Mesenchymal stem cell (in vitro differentiated cells and primary cell): Measurements from ENCODE around the gene LEMD2.
A peak's percentile ranks its signal among the peaks of the same experiment; 100 is the strongest.

Source experiments
- DNase-seq: peaks from one replicate; pipeline ENCODE4 v3.0.0-alpha.2; 2013
- H2AFZ ChIP-seq: one replicate; pipeline ENCODE4 v1.6.1; 2013; ENCODE audit warnings: low read depth, mild to moderate bottlenecking, control low read depth, inconsistent platforms, low read length, moderate library complexity
- H2AK5ac ChIP-seq: 2 replicates; pipeline ENCODE4 v1.6.1; 2013; ENCODE audit warnings: low read length, moderate library complexity, mild to moderate bottlenecking, inconsistent platforms; ENCODE audit not compliant: severe bottlenecking
- H2BK120ac ChIP-seq: one replicate; pipeline ENCODE4 v1.6.1; 2013; ENCODE audit warnings: low read depth, mild to moderate bottlenecking, inconsistent platforms, low read length, moderate library complexity
- H2BK12ac ChIP-seq, 2 experiments: one replicate each; pipeline ENCODE4 v1.6.1; 2013; ENCODE audit warnings: inconsistent platforms in 2 of 2, low read length in 2 of 2, mild to moderate bottlenecking in 2 of 2, moderate library complexity in 2 of 2, control low read depth in 1 of 2
- H2BK15ac ChIP-seq: one replicate; pipeline ENCODE4 v1.6.1; 2013; ENCODE audit warnings: mild to moderate bottlenecking, low read depth, inconsistent platforms; ENCODE audit not compliant: poor library complexity, severe bottlenecking
- H2BK5ac ChIP-seq: 2 replicates; pipeline ENCODE4 v1.6.1; 2013; ENCODE audit warnings: low read depth, mild to moderate bottlenecking, low read length, control low read depth, inconsistent platforms; ENCODE audit not compliant: poor library complexity, severe bottlenecking
- H3K14ac ChIP-seq, 2 experiments: one replicate each; pipeline ENCODE4 v1.6.1; 2013; ENCODE audit warnings: inconsistent platforms in 2 of 2, low read length in 2 of 2, control low read depth in 1 of 2, mild to moderate bottlenecking in 1 of 2, moderate library complexity in 1 of 2
- H3K18ac ChIP-seq, 2 experiments: one replicate each; pipeline ENCODE4 v1.6.1; 2013; ENCODE audit warnings: inconsistent platforms in 2 of 2, low read length in 2 of 2, control low read depth in 1 of 2, low read depth in 1 of 2, mild to moderate bottlenecking in 1 of 2
- H3K23ac ChIP-seq, 2 experiments: one replicate each; pipeline ENCODE4 v1.6.1; 2013; ENCODE audit warnings: inconsistent platforms in 2 of 2, low read length in 2 of 2, mild to moderate bottlenecking in 2 of 2, moderate library complexity in 2 of 2, control low read depth in 1 of 2
- H3K27ac ChIP-seq: 2 replicates; pipeline ENCODE4 v1.5.1; 2013; ENCODE audit warnings: mild to moderate bottlenecking, moderate library complexity, low read length, control low read depth, inconsistent platforms; ENCODE audit not compliant: poor library complexity, severe bottlenecking
- H3K27me3 ChIP-seq, 2 experiments: 2 replicates each; pipeline versions ENCODE4 v1.6.1 to v1.7.0; 2013; ENCODE audit warnings: low read length in 2 of 2, mild to moderate bottlenecking in 2 of 2, moderate library complexity in 2 of 2, control low read depth in 1 of 2, inconsistent platforms in 1 of 2; ENCODE audit not compliant: control insufficient read depth in 1 of 2, insufficient read depth in 1 of 2
- H3K36me3 ChIP-seq, 2 experiments: 2 replicates each; pipeline versions ENCODE4 v1.6.1 to v1.7.0; 2013; ENCODE audit warnings: low read length in 2 of 2, control low read depth in 1 of 2, inconsistent platforms in 1 of 2, low read depth in 1 of 2, mild to moderate bottlenecking in 1 of 2; ENCODE audit not compliant: insufficient read depth in 2 of 2, control insufficient read depth in 1 of 2
- H3K4ac ChIP-seq, 2 experiments: one replicate each; pipeline ENCODE4 v1.6.1; 2013; ENCODE audit warnings: inconsistent platforms in 2 of 2, low read length in 2 of 2, mild to moderate bottlenecking in 2 of 2, moderate library complexity in 2 of 2, control low read depth in 1 of 2, low read depth in 1 of 2
- H3K4me1 ChIP-seq: 2 replicates; pipeline ENCODE4 v1.6.1; 2013; ENCODE audit warnings: low read depth, low read length, control low read depth; ENCODE audit not compliant: control insufficient read depth, insufficient read depth
- H3K4me2 ChIP-seq: 2 replicates; pipeline ENCODE4 v1.6.1; 2013; ENCODE audit warnings: low read length, mild to moderate bottlenecking, inconsistent platforms; ENCODE audit not compliant: poor library complexity, severe bottlenecking
- H3K4me3 ChIP-seq, 2 experiments: 2 replicates each; pipeline versions ENCODE4 v1.5.1 to v1.7.0; 2013; ENCODE audit warnings: low read length in 2 of 2, mild to moderate bottlenecking in 2 of 2, control low read depth in 1 of 2, low read depth in 1 of 2; ENCODE audit not compliant: insufficient read depth in 1 of 2
- H3K79me1 ChIP-seq: replicated peaks from 2 replicates; pipeline ENCODE4 v1.6.1; 2013; ENCODE audit warnings: mild to moderate bottlenecking, control low read depth, low read length, inconsistent platforms; ENCODE audit not compliant: poor library complexity, severe bottlenecking
- H3K9ac ChIP-seq: 2 replicates; pipeline ENCODE4 v1.7.0; 2013; ENCODE audit warnings: mild to moderate bottlenecking, low read length, moderate library complexity
- H3K9me3 ChIP-seq: 2 replicates; pipeline ENCODE4 v1.7.0; 2013; ENCODE audit warnings: mild to moderate bottlenecking, low read length; ENCODE audit not compliant: control insufficient read depth
- H4K8ac ChIP-seq: one replicate; pipeline ENCODE4 v1.6.1; 2013; ENCODE audit warnings: inconsistent platforms, mild to moderate bottlenecking, low read length, moderate library complexity
- H4K91ac ChIP-seq: one replicate; pipeline ENCODE4 v1.6.1; 2013; ENCODE audit warnings: mild to moderate bottlenecking, low read length, inconsistent platforms
- WGBS: methylation state at CpG from one replicate; pipeline ENCODE4 v1.1.7; 2013; ENCODE audit warnings: mixed read lengths; 5-methylcytosine and 5-hydroxymethylcytosine counted together

Gene LEMD2

GRCh38 chr6:33776764-33777163, 12.2 kb downstream of the LEMD2 start:
- Histone ChIP-seq H3K14ac (no peak overlapping the region), H3K9me3 (no peaks in the 10 kb centered on the region), H3K4me2 (no peak overlapping the region), H3K4ac (no peak overlapping the region), H2BK15ac (no peak overlapping the region), H3K4me1 (peaks cover 56% of the 10 kb centered on the region), H3K27me3 (no peaks in the 10 kb centered on the region), H2AFZ (no peak overlapping the region), H3K79me1 (peaks cover 26% of the 10 kb centered on the region), H3K27ac (no peak overlapping the region), H2AK5ac (peak overlapping the region; percentile 6), H3K9ac (no peak overlapping the region), H4K91ac (peak overlapping the region; percentile 16), H3K36me3 (peaks cover 80 to 95% of the 10 kb centered on the region in 2 experiments), H2BK120ac (no peak overlapping the region), H3K18ac (no peak overlapping the region), H2BK12ac (no peak overlapping the region), H3K4me3 (no peak overlapping the region), H3K23ac (no peak overlapping the region), H2BK5ac (no peak overlapping the region), H4K8ac (no peak overlapping the region)
- WGBS, result 90% methylated on average over 13 of the region's 13 CpGs
- no peak for DNase-seq

GRCh38 chr6:33776186-33776585, 12.7 kb downstream of the LEMD2 start:
- no peaks in the 10 kb centered on the region for H3K27me3 ChIP-seq
- no peak overlapping the region for H3K23ac ChIP-seq
- H3K4me2 ChIP-seq, result no peak overlapping the region
- H3K9ac ChIP-seq, result no peak overlapping the region
- H3K4ac ChIP-seq, result no peak overlapping the region
- H2AK5ac ChIP-seq, result peak overlapping the region; percentile 6
- H3K9me3 ChIP-seq, result no peaks in the 10 kb centered on the region
- H2BK5ac ChIP-seq, result no peak overlapping the region
- no peak overlapping the region for H2BK15ac ChIP-seq
- no peak overlapping the region for H4K8ac ChIP-seq
- no peak overlapping the region for H3K18ac ChIP-seq
- no peak overlapping the region for H3K4me3 ChIP-seq
- peaks cover 26% of the 10 kb centered on the region for H3K79me1 ChIP-seq
- no peak overlapping the region for H4K91ac ChIP-seq
- H3K4me1 ChIP-seq, result peaks cover 53% of the 10 kb centered on the region
- no peak for DNase-seq
- H3K27ac ChIP-seq, result no peak overlapping the region
- WGBS, result 100% methylated on average over 4 of the region's 4 CpGs
- no peak overlapping the region for H2BK12ac ChIP-seq
- H2BK120ac ChIP-seq, result no peak overlapping the region
- no peak overlapping the region for H2AFZ ChIP-seq
- no peak overlapping the region for H3K14ac ChIP-seq
- H3K36me3 ChIP-seq, result peaks cover 82 to 89% of the 10 kb centered on the region in 2 experiments

- H3K23ac ChIP-seq, result no peak overlapping the region
- H2BK12ac ChIP-seq, result no peak overlapping the region
- H3K27ac ChIP-seq, result no peak overlapping the region
- H3K36me3 ChIP-seq, result peaks cover 72 to 75% of the 10 kb centered on the region in 2 experiments
- H2BK5ac ChIP-seq, result no peak overlapping the region
- H2BK120ac ChIP-seq, result no peak overlapping the region
- peaks cover 54% of the 10 kb centered on the region for H3K4me1 ChIP-seq
- H3K9ac ChIP-seq, result no peak overlapping the region
- no peak overlapping the region for H2AK5ac ChIP-seq
- H3K4me2 ChIP-seq, result no peak overlapping the region
- H3K4ac ChIP-seq, result no peak overlapping the region
- H3K9me3 ChIP-seq, result no peaks in the 10 kb centered on the region
- no peak overlapping the region for H3K14ac ChIP-seq
- H4K91ac ChIP-seq, result no peak overlapping the region
- H3K27me3 ChIP-seq, result no peaks in the 10 kb centered on the region
- no peak overlapping the region for H2BK15ac ChIP-seq
- no peak for DNase-seq
- no peak overlapping the region for H2AFZ ChIP-seq
- no peak overlapping the region for H3K18ac ChIP-seq
- no peak overlapping the region for H3K4me3 ChIP-seq
- H3K79me1 ChIP-seq, result peaks cover 23% of the 10 kb centered on the region
- 97% methylated on average over 3 of the region's 3 CpGs for WGBS
- H4K8ac ChIP-seq, result no peak overlapping the region
Measured at GRCh38 chr6:33774774-33775173, 14.2 kb downstream of the LEMD2 start.

GRCh38 chr6:33772902-33773472, 15.9 kb downstream of the LEMD2 start:
- no peak overlapping the region for H3K27ac ChIP-seq
- no peak overlapping the region for H3K9ac ChIP-seq
- peaks cover 57 to 59% of the 10 kb centered on the region in 2 experiments for H3K36me3 ChIP-seq
- no peak overlapping the region for H2BK15ac ChIP-seq
- no peak overlapping the region for H4K8ac ChIP-seq
- WGBS, result 78% methylated on average over 6 of the region's 6 CpGs
- no peak overlapping the region for H2BK12ac ChIP-seq
- H3K27me3 ChIP-seq, result peaks cover 0 to 2% of the 10 kb centered on the region in 2 experiments
- no peaks in the 10 kb centered on the region for H3K9me3 ChIP-seq
- H3K4ac ChIP-seq, result no peak overlapping the region
- peak overlapping the region; percentile 7 for H2AK5ac ChIP-seq
- H2BK5ac ChIP-seq, result no peak overlapping the region
- peaks cover 22% of the 10 kb centered on the region for H3K79me1 ChIP-seq
- no peak overlapping the region for H4K91ac ChIP-seq
- H3K18ac ChIP-seq, result peak overlapping the region in 1 of 2 experiments; percentile 13
- no peak overlapping the region for H2AFZ ChIP-seq
- DNase-seq, result no peak
- no peak overlapping the region for H3K23ac ChIP-seq
- peaks cover 59% of the 10 kb centered on the region for H3K4me1 ChIP-seq
- H2BK120ac ChIP-seq, result no peak overlapping the region
- H3K14ac ChIP-seq, result no peak overlapping the region
- H3K4me3 ChIP-seq, result no peak overlapping the region
- no peak overlapping the region for H3K4me2 ChIP-seq
